Occipital lobe (tissue), 2 donors: ENCODE data around the gene SSTR3. TPM values are rescaled to one million over a fixed set of nuclear protein-coding genes. Genes with fewer than 3 reads are reported as not detected.
"Not testable (repeated sequence)": the region's sequence is repeated elsewhere in the genome, so short reads cannot be mapped to it uniquely, and the experiment has no call there.

Experiments
- DNase-seq: peaks from one replicate; lab custom pipeline; 2025; lab: John Stamatoyannopoulos, UW
- total RNA-seq: library from RNA; depleted of rRNA; stranded (reverse); fragments of >200 nt; gene quantifications from one replicate; pipeline ENCODE4 v1.2.3, GENCODE V29; 2014

Gene SSTR3
- total RNA-seq, 1 donor from 2014 or later: not detected

DNA sequence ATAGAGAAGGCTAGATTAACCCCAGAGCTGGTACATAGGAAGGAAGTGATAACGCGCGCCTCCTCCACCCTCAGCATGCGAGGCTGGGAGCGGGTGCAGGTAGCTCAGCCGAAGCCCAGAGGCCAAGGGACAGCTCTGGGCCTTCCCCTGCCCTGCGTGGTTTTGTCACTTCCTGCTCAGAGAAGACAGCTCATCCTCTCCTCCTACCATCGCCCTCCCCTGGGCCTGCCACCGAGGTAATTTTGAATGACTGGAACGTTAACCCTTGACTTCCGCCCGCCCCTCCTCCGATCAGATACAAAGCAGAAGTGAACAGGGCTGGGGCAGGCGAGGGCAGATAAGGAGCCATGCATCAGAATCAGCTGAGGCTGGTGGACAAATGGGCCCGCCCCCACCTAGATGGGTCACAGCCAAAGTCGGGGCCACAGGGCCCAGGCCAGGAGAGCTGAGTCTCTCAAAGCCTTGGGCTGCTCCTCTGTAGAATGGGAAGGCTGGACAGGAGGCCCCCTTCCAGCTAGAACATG is 30.2 kb upstream of the SSTR3 start:
- DNase-seq: no peak

DNA sequence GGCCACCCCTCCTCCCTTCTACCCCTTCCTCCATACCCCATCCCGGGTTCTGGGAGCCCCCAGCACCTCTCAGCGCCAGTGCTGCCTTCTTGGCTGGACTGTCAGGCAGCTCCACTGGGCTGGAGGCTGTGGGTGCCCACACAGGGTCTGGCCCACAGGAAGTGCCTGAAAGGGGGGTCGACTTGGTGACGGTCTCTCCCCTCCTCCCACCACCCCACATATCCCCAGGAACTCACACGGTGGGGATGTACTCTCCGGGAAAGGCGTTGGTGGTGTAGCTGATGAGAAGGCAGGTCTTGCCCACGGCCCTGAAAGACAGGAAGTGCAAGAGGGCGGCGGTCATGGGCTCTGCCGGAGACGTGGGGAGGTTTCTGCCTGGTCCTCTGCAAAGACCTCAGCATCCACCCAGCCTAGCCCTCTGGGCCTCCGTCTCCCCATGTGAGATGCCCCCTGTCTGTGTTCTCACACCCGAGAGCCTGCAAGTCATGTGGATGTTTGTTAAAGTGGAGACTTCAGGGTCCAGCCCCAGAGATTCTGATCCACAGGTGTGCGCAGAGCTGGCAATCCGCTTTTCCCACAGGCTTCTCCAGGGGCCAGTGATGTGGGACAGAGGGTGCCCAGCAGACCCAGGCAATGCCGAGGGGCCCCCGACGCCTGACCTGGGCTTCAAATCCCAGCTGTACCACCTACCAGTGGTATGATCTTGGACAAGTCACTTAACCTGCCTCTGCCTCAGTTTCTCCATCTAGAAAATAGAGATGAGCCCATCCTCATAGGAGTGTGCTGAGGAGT is 29.3 kb upstream of the SSTR3 start:
- no peak for DNase-seq

DNA sequence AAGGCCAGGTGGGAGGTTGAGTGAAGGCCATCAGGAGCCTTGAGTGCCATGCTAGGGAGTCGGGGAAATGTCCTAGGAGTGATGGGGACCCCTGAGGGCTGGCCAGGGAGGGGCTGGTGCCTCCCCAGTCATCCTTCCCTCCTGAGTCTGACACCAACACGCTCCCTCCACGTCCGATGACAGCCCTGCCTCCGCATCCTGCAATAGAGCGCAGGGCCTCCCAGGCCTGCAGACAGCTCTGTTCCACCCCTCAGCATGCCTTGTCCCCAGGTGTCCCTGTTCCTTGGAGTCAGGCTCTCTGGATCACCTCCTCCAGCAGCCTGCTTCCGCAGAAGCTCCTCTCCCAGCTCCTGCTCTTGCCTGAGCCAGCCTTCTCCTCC is 28.7 kb upstream of the SSTR3 start:
- DNase-seq: no peak

DNA sequence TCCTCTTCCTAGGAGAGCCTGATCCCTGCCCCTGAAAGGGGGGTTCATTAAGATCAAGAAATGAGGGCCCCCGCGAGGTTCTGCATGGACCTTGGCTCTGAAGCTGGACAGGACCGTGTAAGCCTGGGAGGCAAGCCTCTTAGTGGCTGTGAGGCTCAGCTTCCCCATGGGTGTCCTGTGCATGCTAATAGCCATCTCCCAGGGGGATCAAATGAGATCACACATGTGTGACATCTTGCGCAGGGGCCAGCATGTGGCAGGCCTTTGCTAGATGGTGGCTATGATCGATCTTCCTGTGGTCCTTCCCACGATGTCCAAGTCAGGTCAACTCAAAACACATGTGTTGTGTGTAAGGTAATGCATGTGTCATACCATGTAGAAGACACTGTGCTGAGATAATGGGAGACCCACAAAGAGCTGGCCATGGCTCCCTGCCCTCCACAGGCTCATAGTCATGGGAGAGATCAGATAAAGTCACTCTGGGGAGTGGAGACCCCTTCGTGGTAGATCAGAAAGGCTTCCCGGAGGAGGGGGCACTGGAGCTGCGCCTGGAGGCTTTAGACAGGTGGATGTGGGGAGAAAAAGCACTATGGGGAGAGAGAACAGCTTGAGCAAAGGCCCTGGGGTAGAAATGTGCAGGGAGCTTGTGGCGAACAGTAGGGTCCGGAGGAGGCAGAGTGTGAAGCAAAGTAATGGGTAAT is 28.1 kb upstream of the SSTR3 start:
- DNase-seq: no peak

DNA sequence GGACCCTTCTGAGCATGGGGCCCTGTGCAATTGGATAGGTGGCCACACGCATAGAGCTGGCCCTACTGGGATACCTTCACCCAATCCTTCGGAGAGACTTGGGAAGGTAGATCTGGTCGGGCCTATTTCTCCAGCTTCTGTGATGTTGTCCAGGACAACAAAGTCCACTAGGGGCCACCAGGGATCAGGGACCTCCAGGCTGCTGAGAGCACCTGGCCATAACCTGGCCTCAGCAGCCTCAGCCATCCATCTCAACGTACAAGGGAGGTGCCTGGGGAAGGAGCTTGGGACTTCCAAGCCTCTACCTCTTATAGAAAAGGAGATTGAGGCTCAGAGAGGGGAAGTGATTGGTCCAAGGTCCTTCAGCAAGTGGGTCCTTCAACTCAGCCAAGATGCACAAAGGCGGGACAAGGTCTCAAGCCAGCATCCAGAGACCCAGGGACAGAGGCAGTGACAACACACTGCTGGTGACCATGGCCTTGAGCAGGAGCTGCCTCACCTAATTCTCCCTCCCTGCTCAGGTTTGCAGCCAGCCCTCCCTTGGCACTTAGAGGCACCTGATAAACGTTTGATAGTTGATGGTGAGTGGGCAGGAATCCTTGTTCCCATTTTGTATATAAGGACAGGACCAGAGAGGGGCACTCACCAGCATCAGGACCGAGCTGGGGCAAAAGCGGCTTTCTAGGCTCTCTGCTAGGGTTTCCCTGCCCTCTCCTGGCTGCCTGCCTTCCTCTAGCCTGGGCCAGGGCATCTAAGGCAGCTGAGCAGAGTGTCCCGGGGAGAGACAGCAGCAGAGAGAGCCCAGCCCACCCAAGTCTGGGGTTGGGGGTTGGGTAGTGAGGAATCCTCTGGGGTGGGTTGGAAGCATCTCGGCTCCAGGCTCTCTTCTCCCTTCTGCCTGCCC is 27.3 kb upstream of the SSTR3 start:
- no peak for DNase-seq

DNA sequence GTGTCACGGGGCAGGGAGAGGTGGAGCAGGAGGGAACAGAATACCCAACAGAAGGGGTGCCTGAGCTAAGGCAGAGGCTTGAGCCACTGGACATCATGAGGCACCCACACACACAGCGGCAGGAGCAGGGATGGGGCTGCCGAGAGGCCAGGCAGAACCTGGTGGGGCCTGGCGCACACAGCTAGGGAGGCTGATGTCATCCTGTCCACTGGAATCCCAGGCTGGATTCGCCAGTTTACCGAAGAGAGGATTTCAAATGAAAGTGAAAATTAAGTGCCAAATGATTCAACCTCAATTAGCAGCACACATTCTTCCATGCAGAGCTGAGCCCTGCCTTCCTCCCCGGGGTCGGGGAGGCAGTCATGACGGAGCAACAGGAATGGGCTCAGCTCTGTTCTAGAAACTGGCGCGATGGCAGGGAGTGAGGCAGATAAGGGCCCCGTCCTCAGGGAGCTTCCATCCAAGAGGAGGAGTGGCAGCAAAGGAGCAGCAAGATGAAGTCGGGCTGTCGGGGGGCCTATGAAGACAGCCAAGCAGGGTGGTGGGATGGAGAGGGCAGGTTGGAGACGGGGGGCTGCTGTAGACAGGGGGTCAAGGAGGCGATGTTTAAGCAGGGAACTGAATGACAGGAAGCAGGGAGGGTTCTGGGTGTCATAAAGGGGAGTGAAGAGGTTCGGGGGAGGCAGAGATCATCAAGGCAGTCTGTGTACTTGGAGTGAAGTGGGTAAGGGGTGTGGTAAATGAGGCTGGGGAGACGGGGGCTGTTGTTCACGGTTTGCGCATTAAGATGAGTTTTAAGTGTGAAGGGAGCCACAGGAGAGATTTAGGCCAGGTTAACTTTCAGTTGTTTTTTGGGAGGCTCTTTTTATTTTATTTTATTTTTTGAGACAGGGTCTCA is 25.3 kb upstream of the SSTR3 start:
- DNase-seq: no peak

DNA sequence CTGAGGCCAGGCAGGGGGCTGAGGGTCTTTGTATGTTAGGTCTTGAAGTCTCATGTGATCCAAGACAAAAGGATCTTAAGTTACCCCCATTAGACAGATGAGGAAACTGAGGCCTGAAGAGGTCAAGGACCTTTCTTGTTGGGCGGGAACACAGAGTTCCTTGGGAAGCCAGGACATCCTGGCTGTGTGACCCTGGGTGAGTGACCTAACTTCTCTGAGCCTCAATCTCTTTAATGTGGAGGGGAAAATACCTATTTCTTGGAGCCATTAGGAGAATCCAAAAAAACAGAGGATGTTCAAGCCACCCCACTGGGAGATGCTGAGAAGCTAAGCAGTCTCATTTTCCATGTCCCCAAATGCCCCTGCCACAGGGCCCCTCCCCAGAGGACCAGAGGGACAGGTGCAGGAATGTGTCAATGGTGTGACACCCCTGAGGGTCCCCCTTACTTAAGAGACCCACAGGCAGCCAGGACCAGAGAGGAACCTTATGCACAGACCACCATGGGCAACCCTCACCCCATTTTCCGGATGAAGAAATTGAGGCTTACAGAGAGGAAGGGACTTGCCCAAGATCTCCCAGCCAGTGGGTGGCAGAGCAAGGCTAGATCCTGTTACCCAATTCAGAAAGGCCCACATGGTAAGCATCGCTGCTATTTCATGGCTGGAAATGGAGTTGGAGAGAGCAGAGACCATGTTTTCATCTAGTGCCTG is 23.8 kb upstream of the SSTR3 start:
- DNase-seq: no peak

DNA sequence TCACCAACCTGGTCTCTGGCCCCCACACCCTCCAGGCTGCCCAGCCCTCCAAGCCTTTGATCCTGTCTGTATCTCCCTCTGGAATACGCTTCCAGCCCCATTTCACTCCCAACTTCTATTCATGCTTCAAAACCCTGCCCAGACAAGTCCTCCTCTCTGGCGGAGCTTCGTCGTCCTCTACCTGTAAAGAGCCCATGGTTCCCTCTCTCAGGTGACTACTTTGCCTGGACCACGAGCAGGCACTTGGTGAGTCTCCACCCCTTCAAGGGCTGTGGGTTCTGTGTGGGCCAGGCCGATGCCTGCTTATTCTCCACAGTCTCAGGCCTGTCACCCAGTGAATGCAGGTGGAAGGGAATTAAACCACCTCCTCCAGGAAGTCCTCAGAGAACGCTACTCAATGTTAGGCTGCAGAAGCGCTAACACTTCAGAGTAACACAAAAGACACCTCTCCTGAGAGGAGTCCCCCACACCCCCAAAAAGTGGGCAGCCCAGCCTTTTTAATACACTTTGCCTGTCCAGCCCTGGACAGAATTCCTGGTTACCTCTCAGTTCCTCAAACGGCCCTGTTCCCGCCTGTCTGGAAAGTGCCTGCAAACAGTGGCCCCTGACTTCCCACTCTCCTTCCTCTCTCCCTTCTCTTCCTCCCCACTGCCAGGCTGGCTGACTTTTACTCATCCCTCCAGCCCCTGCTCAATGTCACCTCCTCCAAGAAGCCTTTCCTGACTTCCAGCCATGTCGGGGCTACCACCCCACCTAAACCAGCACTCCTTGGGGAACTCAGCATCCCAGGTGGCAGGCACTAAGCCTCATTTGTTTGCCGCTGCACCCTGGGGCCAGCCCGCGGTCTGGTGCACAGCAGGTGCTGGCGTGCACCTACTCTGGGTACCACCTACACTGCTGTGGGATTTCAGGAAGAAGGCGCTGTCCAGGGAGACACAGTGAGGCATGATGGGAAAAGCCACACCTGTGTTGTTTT is 22.7 kb upstream of the SSTR3 start:
- DNase-seq: no peak

DNA sequence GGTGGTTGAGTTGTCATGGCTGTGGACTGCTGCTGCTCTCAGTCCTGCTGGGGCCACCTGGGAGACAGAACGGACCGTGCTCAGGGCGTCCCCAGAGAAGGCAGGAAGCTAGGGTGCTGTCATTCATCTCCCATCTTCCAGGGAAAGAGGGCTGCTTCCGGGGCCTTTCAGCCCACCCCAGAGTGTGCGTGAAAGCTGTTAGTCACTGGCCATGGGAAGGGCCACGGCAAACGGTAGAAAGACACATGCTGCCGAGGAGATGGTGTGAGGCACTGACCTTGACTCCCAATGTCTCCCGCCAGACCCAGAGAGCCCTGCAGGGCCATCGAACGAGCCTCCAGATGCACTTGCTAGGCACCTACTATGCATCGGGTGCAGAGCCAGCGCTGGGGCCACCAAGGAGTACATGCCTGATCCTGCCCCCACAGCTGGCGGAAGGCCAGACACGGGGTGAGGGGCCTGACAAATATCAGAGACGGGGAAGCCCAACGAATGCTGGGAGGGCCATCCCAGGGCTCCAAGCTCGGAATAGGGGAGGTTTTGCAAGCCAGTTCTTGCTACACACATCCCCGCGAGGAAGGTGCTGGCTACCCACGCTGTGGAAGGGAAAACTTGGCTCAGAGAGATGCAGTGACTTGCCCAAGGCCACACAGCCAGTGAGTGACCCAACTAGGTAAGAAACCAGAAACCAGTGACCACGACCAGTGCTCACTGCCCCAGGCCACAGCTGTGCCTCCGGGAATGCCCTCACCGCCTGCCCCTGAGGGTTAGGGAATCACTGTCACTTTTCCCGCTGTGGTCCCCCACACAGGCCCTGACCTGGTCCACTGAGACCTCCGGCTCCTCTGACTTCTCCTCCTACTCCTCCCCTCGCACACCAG is 21.7 kb upstream of the SSTR3 start:
- no peak for DNase-seq

DNA sequence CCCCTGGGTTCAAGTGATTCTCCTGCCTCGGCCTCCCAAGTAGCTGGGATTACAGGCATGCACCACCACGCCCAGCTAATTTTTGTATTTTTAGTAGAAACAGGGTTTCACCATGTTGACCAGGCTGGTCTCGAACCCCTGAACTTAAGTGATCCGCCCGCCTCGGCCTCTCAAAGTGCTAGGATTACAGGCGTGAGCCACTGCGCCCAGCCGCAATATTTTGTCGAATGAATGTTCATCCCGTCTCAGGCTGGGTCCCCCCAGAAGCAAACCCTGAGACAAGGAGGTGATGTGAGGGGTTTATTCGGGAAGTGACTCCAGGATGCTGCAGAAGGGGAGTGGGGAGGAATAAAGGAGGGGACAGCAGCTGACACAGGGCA is 21.1 kb upstream of the SSTR3 start:
- DNase-seq: not testable (repeated sequence)

DNA sequence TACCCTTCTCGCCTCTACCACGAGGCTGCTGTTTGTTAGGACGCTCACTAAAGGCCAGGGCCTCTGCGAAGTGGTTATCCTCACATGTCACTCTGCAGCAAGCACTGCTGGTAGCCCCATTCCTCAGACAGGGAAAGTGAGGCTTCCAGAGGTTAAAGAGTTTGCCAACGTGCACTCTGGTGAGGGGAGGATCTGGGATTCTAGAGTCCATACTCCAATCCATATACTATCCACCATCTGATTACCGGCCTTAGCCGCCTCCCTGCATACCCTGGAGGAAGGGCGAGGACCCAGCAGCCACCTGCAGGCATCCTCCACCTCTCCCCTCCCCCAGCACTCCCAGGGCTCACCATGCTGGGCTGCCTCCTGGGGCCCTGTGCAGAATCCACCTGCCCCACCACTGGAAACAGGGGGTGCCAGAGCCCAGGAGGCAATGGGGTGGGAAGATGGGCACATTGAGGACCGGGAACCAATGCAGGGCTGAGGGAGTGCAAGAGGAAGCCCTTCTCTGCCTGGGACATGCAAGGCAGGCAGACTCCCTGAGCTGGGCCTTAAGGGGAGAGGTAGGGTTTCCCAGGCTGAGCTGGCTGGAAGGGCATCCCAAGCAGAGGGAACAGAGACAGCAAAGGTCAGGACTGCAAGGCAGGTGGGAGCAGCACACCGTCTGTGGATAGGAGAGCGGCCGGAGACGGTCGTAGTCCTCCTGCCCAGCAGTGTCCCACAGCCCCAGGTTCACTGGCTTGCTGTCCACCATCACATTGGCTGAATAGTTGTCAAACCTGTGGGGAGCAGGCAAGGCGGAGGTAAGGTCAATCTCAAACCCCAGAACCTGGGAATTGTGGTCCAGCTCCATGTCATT is 20.1 kb upstream of the SSTR3 start:
- no peak for DNase-seq

DNA sequence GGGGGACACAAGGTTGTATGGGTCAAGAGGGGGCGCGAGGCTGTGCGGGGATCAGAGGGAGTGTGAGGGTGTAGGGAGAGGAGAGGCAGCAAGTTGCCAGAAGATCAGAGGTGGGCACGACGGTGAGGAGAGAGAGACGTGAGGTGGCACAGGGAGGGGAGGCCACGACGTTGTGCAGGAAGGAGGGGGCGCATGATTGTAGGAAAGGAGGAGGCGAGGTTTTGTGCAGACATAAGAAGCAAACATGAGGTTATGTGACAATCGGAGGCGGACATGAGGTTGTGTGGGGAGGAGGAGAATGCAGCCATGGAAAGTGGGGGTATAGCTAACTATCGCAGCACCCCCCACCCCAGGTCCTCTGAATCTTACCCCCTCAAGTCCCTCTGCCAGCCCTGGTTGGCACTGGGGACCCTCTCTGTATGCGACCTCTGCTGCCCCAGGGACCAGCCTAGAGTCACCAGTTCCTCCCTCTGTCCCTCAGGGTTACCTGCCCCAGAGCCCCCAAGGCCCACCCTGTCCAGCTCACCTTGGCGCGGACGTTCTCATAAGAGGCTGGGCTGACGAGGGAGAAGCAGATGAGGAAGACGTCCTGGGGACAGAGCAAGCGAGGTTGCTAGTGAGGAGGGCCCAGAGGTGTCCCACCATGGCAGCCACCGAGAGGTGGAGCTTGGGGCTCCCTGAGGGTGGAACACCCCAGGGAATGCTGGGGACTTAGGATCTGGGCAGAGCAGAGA is 19.3 kb upstream of the SSTR3 start:
- no peak for DNase-seq

DNA sequence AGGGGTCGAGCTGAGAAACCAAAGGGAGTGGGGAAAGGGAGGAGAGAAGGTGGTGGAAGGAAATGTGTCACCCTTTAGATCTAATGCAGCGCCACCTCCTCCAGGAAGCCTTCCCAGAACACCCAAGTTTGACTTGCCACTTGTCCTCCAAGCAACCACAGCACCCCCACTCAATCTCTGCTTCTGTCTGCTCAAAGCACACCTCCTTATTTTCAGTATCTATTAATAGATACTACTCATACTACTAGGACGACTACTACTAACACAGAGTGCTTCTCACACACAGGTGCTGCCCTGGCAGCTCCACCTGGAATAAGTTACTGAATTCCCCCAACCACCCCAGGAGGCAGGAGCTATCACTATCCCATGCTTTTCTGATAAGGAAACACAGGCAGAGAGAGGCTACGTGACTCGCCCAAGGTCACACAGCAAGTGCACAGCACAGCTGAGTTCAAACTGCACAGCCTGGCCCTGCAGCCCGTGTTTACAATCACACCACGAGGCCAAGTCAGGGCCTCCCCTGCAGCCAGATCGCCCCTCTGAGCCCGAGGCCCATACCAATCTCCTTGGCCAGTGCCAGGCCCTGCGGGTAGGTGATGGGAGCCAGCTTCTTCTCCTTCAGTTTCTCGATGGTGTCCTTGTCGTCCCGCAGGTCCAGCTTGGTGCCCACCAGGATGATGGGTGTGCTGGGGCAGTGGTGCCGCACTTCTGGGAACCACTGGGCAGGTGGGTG is 18.6 kb upstream of the SSTR3 start:
- no peak for DNase-seq

DNA sequence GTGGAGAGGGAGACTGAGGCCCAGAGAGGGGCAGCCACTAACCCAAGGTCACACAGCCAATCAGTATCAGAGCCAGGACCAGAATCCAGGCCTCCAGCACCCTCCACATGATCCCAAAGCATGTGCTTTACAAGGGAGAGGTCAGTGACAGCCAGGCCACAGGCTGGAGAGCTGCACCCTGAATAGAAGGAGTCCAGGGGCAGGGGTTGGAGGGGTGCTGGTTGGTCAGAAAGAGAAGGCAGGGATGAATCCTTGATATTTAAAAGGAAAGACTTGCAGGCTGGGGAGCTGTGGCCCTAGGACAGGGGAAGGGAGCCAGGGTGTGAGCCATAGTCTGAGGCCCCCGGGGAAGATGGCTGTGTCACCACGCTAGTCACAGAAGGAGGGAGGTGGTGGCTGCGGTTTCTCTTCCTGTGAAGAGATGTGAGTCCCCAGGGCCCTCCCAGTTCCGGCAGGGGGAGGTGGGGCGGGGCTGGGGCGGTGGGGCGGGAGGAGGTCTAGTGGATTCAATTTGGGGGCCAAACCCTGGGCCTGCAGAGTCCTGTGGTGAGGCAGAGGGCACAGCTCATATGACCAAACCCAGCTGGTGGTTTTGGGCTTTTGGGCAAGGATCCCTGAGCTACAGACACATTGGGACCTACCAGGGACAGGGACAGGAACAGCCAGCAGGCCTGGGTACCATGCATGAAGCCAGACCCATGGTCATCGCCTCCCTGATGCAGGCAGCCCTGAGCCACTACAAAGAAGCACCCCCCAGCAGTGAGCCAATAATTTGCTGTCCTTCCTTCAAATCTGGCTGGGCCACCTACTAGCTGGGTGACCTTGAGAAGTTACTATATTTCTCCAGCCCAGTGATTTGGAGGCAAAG is 17.8 kb upstream of the SSTR3 start:
- DNase-seq: no peak
